ENCODE data around the gene THUMPD3. TPM values are rescaled to one million over a fixed set of nuclear protein-coding genes. Genes with fewer than 3 reads are reported as not detected.

The THUMPD3 gene
- total and polyA plus RNA-seq, 2 of the 4 experiments (the other 2 are of a cell fraction): 28.2 to 43.9 TPM

GRCh38 chr3:9314796-9315195 lies 48.1 kb upstream of the THUMPD3 start:
- H3K4ac ChIP-seq (ENCODE audit: low read depth, low read length): no peak overlapping the region
- no peaks in the 10 kb centered on the region for H3K9me3 ChIP-seq (ENCODE audit: control insufficient read depth, insufficient read depth, low read length)
- H3K14ac ChIP-seq (replicated peaks; ENCODE audit: low read depth, low read length): no peak overlapping the region
- H2AFZ ChIP-seq (replicated peaks; ENCODE audit: low read length, poor library complexity): no peak overlapping the region
- ATAC-seq (ENCODE audit: low read depth): no peak
- intact Hi-C loops (cut with micrococcal nuclease) (no loop called here), dilution Hi-C loops (cut with HindIII; ENCODE audit: low sequenced_read_pairs, unreplicated experiment) (no loop called here), in situ Hi-C loops (cut with MboI; ENCODE audit: low sequenced_read_pairs) (loop anchor here (25.0 kb wide), 1 partner anchor 527 kb away; no protein-coding TSS in a partner anchor)
- no peaks in the 10 kb centered on the region for H3K9me1 ChIP-seq (ENCODE audit: insufficient read depth, low read length)
- H2BK20ac ChIP-seq (ENCODE audit: low read depth, low read length): no peak overlapping the region
- H2BK15ac ChIP-seq (ENCODE audit: low read depth, low read length): no peak overlapping the region
- H3K18ac ChIP-seq (ENCODE audit: low read depth, low read length): no peak overlapping the region
- no peaks in the 10 kb centered on the region; the same call in 1 of the 2 replicates for H3K27me3 ChIP-seq (ENCODE audit: control insufficient read depth, insufficient read depth, low read length)
- H4K8ac ChIP-seq (ENCODE audit: low read depth in 2 of 2, low read length in 2 of 2): no peak overlapping the region
- CTCF ChIA-PET: no interaction called here
- no peak overlapping the region for H3K4me2 ChIP-seq (ENCODE audit: low read depth, low read length)
- no peaks in the 10 kb centered on the region for H3K79me1 ChIP-seq (ENCODE audit: low read depth in 1 of 2, low read length in 2 of 2)
- H3K4me3 ChIP-seq (ENCODE audit: insufficient read depth, low read depth, low read length): no peak overlapping the region
- H4K91ac ChIP-seq (ENCODE audit: insufficient read depth, low read depth, low read length): no peak overlapping the region
- TF ChIP-seq MAZ (IDR thresholded peaks at IDR 0.05; ENCODE audit: borderline replicate concordance, low read depth, low read length) (no peak), CTCF (conservative IDR thresholded peaks at IDR 0.05; ENCODE audit: low read depth, low read length) (no peak), USF2 (IDR thresholded peaks at IDR 0.05; ENCODE audit: low read depth, low read length) (no peak)
- H3K36me3 ChIP-seq (ENCODE audit: control insufficient read depth, insufficient read depth, low read length): no peaks in the 10 kb centered on the region
- H2BK5ac ChIP-seq (ENCODE audit: low read depth, low read length, poor library complexity, severe bottlenecking): no peak overlapping the region
- DNase-seq: no peak
- no peak overlapping the region for H3K27ac ChIP-seq (ENCODE audit: insufficient read depth, low read length)
- H2BK120ac ChIP-seq (ENCODE audit: low read depth, low read length): no peak overlapping the region
- no peak overlapping the region for H3K9ac ChIP-seq (ENCODE audit: low read depth, low read length)
- no peaks in the 10 kb centered on the region for H4K20me1 ChIP-seq (ENCODE audit: insufficient read depth, low read length)
- H2AK5ac ChIP-seq (ENCODE audit: low read depth, low read length): no peak overlapping the region
- H2AK9ac ChIP-seq (replicated peaks; ENCODE audit: low read depth, low read length, poor library complexity): no peak overlapping the region
- H3K4me1 ChIP-seq (ENCODE audit: control insufficient read depth, insufficient read depth, low read length): 0 out of 2 replicates have a peak, but pooled peaks cover 2% of the 10 kb centered on the region
- POLR2A ChIA-PET (ENCODE audit: unreplicated experiment): no interaction called here
- no peak overlapping the region for H4K5ac ChIP-seq (ENCODE audit: low read depth, low read length)
- H3K56ac ChIP-seq (ENCODE audit: extremely low read depth, insufficient read depth, low read length): no peak overlapping the region
- WGBS, 2 experiments (ENCODE audit: extremely low coverage in 2 of 2, insufficient read length in 1 of 2): no CpG with 5 or more reads among the region's 2 CpGs
- no peak overlapping the region for H3K23ac ChIP-seq (ENCODE audit: low read depth, low read length)
- no TSS peak for BruUV-seq (replicated peaks)

Data from IMR-90 (cell line).